Endodermal cell (in vitro differentiated cells): Measurements from ENCODE around the gene ENKUR. TPM values are rescaled to one million over a fixed set of nuclear protein-coding genes. Genes with fewer than 3 reads are reported as not detected.

Source experiments
- DNase-seq: peaks from one replicate; pipeline ENCODE4 v3.0.0-alpha.2; 2017
- H3K27ac ChIP-seq: 2 replicates; pipeline ENCODE4 v1.5.1; 2013; ENCODE audit warnings: mild to moderate bottlenecking, low read depth, low read length, moderate library complexity
- H3K27me3 ChIP-seq: 2 replicates; pipeline ENCODE4 v1.6.1; 2013; ENCODE audit warnings: mild to moderate bottlenecking, low read length, moderate library complexity; ENCODE audit not compliant: insufficient read depth, control insufficient read depth, poor library complexity, severe bottlenecking
- H3K36me3 ChIP-seq: 2 replicates; pipeline ENCODE4 v1.7.0; 2013; ENCODE audit warnings: mild to moderate bottlenecking, low read length, moderate library complexity; ENCODE audit not compliant: control insufficient read depth, insufficient read depth
- H3K4me1 ChIP-seq: one replicate; pipeline ENCODE4 v1.7.0; 2013; ENCODE audit warnings: low read length; ENCODE audit not compliant: control insufficient read depth, insufficient read depth
- H3K4me3 ChIP-seq: 2 replicates; pipeline ENCODE4 v1.5.1; 2013; ENCODE audit warnings: mild to moderate bottlenecking, low read length, moderate library complexity
- H3K9ac ChIP-seq: 2 replicates; pipeline ENCODE4 v1.6.1; 2013; ENCODE audit warnings: mild to moderate bottlenecking, low read length, moderate library complexity; ENCODE audit not compliant: poor library complexity, severe bottlenecking; ENCODE audit errors: extremely low read depth
- H3K9me3 ChIP-seq: 2 replicates; pipeline ENCODE4 v1.6.1; 2013; ENCODE audit warnings: mild to moderate bottlenecking, low read length, moderate library complexity; ENCODE audit not compliant: control insufficient read depth
- H3K27ac Mint-ChIP-seq: 2 replicates; pipeline ENCODE4 v1.8.0; 2020; ENCODE audit warnings: mixed read lengths
- H3K27me3 Mint-ChIP-seq: 2 replicates; pipeline ENCODE4 v1.8.0; 2021; ENCODE audit warnings: mild to moderate bottlenecking, mixed read lengths; ENCODE audit not compliant: insufficient read depth
- H3K36me3 Mint-ChIP-seq: 2 replicates; pipeline ENCODE4 v1.8.0; 2020; ENCODE audit warnings: low read depth, mixed read lengths
- H3K4me1 Mint-ChIP-seq: 2 replicates; pipeline ENCODE4 v1.8.0; 2020; ENCODE audit warnings: mixed read lengths
- H3K4me3 Mint-ChIP-seq: 2 replicates; pipeline ENCODE4 v1.8.0; 2020; ENCODE audit warnings: mild to moderate bottlenecking, moderate library complexity, mixed read lengths
- H3K9me3 Mint-ChIP-seq: 2 replicates; pipeline ENCODE4 v1.8.0; 2020; ENCODE audit warnings: mild to moderate bottlenecking, mixed read lengths
- WGBS, 2 experiments: methylation state at CpG; one replicate each; pipeline versions ENCODE4 v1.1.5 to v1.1.7; 2013; ENCODE audit warnings: missing lambda C conversion rate in 2 of 2, mixed read lengths in 1 of 2; ENCODE audit not compliant: insufficient coverage in 1 of 2, insufficient read length in 1 of 2; 5-methylcytosine and 5-hydroxymethylcytosine counted together
- total RNA-seq, 2 donors: library from RNA; stranded (reverse); fragmentation: NEBNext Ultra II Directional in 1 of 2; extraction: Animal tissue kit (Norgen Biotek cat#: 25700) in 1 of 2; gene quantifications; 2 replicates in 1 of 2; 3 replicates in 1 of 2; pipeline ENCODE4 v1.2.1, GENCODE V29; 2021
- TF ChIP-seq, protein P1 (sequence below): fragments of 200-600 bp; sonication (generic); conservative IDR thresholded peaks from 2 replicates; pipeline ENCODE4 v1.5.0; 2021; ENCODE audit warnings: antibody characterized with exemption, mild to moderate bottlenecking

The ENKUR gene
- total RNA-seq, 2 donors from 2014 or later, result not detected

DNA sequence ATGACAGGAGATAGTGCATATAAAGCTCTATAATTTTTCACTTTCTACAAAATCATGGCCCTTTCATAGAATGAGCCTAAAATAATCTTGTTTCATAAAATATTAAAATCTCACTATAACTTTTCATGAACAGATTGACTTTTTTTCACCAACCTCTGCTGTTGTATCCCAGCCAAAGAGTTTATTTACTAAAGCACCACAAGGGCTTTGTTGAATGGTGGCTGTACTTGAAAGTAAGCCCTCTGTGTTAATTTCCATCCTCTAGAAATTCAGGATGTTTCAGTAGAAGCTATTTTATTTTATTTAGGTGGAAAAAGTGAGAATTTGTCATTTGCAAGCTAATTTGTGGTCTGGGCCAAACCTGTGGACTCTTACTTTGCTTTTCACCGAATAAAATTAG lies 30.7 kb upstream of the ENKUR start:
- H3K4me3 Mint-ChIP-seq, result no peak overlapping the region
- DNase-seq, result no peak
- H3K4me1 Mint-ChIP-seq, result no peaks in the 10 kb centered on the region
- no peaks in the 10 kb centered on the region for H3K27me3 ChIP-seq
- H3K9ac ChIP-seq, result no peak overlapping the region
- peaks cover 6% of the 10 kb centered on the region for H3K27me3 Mint-ChIP-seq
- H3K36me3 ChIP-seq, result no peaks in the 10 kb centered on the region
- WGBS, 2 experiments, result 88 to 100% methylated on average over 1 of the region's 1 CpG
- TF ChIP-seq, protein P1, sequence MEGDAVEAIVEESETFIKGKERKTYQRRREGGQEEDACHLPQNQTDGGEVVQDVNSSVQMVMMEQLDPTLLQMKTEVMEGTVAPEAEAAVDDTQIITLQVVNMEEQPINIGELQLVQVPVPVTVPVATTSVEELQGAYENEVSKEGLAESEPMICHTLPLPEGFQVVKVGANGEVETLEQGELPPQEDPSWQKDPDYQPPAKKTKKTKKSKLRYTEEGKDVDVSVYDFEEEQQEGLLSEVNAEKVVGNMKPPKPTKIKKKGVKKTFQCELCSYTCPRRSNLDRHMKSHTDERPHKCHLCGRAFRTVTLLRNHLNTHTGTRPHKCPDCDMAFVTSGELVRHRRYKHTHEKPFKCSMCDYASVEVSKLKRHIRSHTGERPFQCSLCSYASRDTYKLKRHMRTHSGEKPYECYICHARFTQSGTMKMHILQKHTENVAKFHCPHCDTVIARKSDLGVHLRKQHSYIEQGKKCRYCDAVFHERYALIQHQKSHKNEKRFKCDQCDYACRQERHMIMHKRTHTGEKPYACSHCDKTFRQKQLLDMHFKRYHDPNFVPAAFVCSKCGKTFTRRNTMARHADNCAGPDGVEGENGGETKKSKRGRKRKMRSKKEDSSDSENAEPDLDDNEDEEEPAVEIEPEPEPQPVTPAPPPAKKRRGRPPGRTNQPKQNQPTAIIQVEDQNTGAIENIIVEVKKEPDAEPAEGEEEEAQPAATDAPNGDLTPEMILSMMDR, result no peak
- H3K9me3 Mint-ChIP-seq, result peaks cover 2% of the 10 kb centered on the region
- no peak overlapping the region for H3K27ac ChIP-seq
- H3K4me1 ChIP-seq, result no peaks in the 10 kb centered on the region
- H3K27ac Mint-ChIP-seq, result no peak overlapping the region
- H3K4me3 ChIP-seq, result no peak overlapping the region
- H3K9me3 ChIP-seq, result no peaks in the 10 kb centered on the region
- no peaks in the 10 kb centered on the region for H3K36me3 Mint-ChIP-seq

DNA sequence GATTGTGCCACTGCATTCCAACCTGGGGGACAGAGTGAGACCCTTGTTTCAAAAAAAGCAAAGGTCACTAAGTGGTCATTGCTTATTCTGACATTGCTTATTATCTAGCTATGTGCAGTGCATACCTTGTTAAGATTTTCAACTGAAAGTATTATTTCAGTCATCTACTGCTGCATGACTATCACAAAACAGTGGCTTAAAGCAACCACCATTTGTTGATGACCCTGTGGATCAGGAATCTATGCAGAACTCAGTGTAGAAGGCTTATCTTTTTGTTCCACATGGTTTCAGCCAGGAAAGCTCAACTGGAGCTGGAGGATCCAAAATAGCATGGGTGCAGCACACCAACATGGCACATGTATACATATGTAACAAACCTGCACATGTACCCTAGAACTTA lies 23.6 kb upstream of the ENKUR start:
- Mint-ChIP-seq H3K9me3 (no peaks in the 10 kb centered on the region), H3K4me3 (no peak overlapping the region), H3K27ac (no peak overlapping the region), H3K36me3 (no peaks in the 10 kb centered on the region), H3K27me3 (no peaks in the 10 kb centered on the region), H3K4me1 (peaks cover 13% of the 10 kb centered on the region)
- H3K27ac ChIP-seq, result no peak overlapping the region
- DNase-seq, result no peak
- no peak overlapping the region for H3K4me3 ChIP-seq
- H3K36me3 ChIP-seq, result no peaks in the 10 kb centered on the region
- peaks cover 4% of the 10 kb centered on the region for H3K4me1 ChIP-seq
- H3K9ac ChIP-seq, result no peak overlapping the region
- no peaks in the 10 kb centered on the region for H3K27me3 ChIP-seq
- TF ChIP-seq, protein P1, result no peak
- H3K9me3 ChIP-seq, result no peaks in the 10 kb centered on the region

DNA sequence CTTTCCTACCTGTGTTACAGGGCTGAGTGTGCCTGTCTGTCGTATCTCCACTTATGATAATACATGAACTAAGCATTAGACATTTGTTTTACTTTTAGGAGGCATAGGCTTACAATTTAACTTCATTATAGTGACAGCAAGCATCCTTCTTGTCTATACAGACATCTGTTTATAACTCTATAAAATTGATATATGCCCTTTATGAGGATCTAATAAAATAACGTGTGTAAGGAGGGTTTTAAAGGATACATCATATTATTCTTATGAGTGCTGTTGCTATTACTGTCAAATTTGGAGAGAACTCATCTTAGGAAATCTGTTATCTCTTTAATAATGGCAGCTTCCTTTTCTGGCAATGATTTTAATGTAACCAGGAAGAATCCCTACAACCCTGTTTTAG lies 22.4 kb upstream of the ENKUR start:
- DNase-seq, result no peak
- no peaks in the 10 kb centered on the region for H3K36me3 ChIP-seq
- TF ChIP-seq, protein P1, result no peak
- H3K9ac ChIP-seq, result no peak overlapping the region
- no peak overlapping the region for H3K27ac ChIP-seq
- H3K4me3 Mint-ChIP-seq, result no peak overlapping the region
- WGBS, 2 experiments, result 88 to 100% methylated on average over 1 to 2 of the region's 2 CpGs
- no peaks in the 10 kb centered on the region for H3K36me3 Mint-ChIP-seq
- H3K27me3 Mint-ChIP-seq, result no peaks in the 10 kb centered on the region
- peaks cover 4% of the 10 kb centered on the region for H3K4me1 ChIP-seq
- no peaks in the 10 kb centered on the region for H3K9me3 ChIP-seq
- no peaks in the 10 kb centered on the region for H3K27me3 ChIP-seq
- H3K4me1 Mint-ChIP-seq, result peaks cover 13% of the 10 kb centered on the region
- no peaks in the 10 kb centered on the region for H3K9me3 Mint-ChIP-seq
- no peak overlapping the region for H3K4me3 ChIP-seq
- H3K27ac Mint-ChIP-seq, result no peak overlapping the region
